HG03354 (cell line): ENCODE measurements around the gene SMIM17.

ENCODE experiments used
- ATAC-seq: cut with Tn5 transposase; IDR thresholded peaks from one replicate; pipeline ENCODE4 v1.9.1; 2021; ENCODE audit warnings: mild to moderate bottlenecking; ENCODE audit not compliant: unreplicated experiment, poor library complexity, severe bottlenecking

SMIM17 gene

GRCh38 chr19:56642711-56643459, at the start of gene SMIM17:
Gene SMIM17, plus strand, starts transcription at chr19:56643159. Its CDS starts 2,509 bp downstream, at chr19:56645668.
- ATAC-seq, result no peak

GRCh38 chr19:56594446-56594782, 48.5 kb upstream of the SMIM17 start:
- ATAC-seq, result no peak

DNA sequence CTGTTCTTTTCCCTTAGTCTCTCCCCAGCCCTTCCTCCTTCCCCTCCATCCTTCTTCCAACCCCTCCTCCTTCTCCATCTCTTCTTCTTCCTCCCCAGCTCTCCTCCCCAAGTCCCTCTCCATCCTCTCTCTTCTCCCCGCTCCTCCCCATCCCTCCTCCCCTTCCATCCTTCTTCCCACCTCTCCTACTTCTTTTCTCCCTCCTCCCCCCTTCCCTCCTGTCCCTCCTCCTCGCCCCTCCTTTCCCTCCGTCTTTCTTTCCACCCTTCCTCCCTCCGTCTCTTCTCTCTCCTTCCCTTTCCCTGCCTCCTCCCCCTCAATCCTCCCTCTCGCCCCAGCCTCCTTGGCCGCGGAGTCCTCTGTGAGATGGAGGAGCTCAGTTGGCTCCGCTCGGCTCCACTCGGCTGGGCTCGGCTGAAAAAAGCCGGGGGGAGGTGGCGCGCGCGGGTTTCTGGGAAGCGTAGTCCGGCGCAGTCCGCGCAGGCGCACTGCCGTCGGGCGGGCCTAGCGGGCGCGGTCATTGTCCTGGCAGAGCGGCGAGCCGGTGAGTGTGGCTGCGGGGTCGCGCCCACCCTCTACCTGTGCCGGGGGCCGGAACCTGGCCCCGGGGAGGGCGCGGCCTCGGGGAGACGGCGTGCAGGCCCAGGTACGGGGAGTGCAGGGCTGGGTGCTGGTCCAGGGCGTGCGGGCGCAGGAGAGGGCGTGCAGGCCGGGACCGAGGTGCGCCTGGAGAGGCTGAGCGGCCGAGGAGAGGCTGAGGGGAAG, 48.0 kb upstream of the SMIM17 start, which contains the start of gene ZNF71:
Gene ZNF71 (plus strand): TSS at position 520 of the 765 bp plus-strand sequence. CDS start 6,257 bp downstream, outside the sequence.
- ATAC-seq, result peak; percentile 96

DNA sequence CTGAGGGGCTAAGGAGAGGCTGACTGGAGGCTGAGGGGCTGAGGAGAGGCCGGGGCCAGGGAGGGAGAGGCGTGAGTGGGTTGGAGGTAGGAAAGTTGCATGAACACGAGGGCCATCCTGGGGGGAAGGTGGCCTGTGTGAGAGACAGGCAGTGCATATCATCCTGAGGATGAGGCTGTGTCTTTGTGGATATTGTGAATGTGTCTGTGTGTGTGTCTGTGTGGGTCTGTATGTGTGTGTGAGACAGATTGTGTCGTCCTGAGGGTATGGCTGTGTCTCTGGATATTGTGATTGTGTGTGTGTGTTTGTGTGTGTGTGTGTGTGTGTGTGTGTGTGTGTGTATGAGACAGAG, 47.4 kb upstream of the SMIM17 start:
- ATAC-seq, result peak; percentile 35

GRCh38 chr19:56596676-56597075, 46.3 kb upstream of the SMIM17 start:
- no peak for ATAC-seq

GRCh38 chr19:56597696-56598095, 45.3 kb upstream of the SMIM17 start:
- ATAC-seq, result no peak

DNA sequence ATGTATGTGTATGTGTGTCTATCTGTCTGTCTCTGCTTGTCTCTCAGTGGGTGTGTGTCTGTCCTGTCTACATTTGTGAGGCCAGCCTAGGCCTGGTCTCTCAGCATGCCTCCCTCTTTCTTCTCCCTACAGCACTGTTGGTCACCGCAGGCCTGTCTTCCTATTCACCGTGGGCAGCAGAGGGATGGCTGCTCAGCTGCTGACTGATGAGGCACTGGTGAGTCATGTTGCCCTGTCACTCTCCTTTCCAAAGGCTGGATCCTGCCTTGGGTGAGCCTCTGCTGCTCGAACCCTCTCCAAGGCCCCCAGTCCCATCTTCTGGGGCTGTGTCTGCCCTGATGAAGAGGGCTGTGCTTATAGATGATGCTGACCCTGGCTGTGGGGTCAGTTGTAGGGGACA, 41.6 kb upstream of the SMIM17 start:
- no peak for ATAC-seq

DNA sequence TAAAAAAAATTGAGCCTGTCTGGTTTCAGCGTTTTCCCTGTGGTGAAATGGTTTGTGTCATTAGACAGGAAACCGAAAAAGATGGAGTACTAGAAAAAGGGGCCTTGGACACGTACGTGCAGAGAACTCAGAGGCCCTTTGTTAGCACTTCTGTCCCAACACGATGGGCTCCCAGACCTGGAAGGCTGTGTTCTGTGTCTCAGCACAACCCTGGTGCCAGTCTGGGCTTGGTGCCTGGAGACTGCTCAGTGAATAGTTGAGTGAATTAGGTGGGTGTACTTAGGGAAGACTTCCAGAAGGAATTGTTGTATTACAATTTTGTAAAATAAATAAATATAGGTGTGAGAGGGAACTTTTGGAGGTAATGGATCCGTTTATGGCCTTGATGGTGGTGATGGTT, 39.1 kb upstream of the SMIM17 start:
- ATAC-seq, result no peak

GRCh38 chr19:56608274-56608964, 34.5 kb upstream of the SMIM17 start:
- ATAC-seq, result no peak

DNA sequence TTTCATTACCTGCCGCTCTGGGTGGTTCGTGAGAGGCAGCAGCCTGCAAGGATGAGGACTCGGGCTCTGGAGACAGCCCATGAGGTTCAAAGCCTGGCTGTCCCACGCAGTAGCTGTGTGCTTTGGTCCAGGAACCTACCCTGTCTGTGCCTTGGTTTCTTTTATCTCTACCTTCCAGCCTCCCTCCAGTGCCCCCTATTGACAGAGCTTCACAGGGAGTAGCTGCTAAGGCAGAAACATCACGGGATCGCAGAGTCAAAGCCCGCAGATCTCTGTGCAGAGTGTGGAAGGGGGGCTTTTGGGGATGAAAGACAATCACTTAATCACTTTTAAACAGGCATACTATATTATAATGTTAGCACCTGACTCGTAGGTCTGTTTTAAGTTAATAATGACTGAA, 31.7 kb upstream of the SMIM17 start:
- ATAC-seq, result no peak

GRCh38 chr19:56612737-56613136, 30.2 kb upstream of the SMIM17 start:
- ATAC-seq, result no peak

DNA sequence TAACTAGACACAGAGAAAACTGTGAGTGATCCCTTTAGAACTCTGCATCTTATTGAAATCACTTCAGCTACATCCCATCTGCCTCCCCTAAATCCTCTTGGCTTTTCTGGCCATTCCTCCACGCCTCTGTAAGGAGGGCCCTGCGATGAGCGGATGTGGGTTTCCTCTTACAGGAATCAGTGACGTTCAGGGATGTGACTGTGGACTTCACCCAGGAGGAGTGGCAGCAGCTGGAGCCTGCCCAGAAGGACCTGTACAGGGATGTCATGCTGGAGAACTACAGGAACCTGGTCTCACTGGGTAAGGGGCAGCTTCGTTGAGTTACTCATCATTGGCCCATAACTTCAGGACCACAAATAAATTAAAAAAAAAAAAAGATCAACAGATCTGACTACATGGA, 29.3 kb upstream of the SMIM17 start:
- ATAC-seq, result no peak

DNA sequence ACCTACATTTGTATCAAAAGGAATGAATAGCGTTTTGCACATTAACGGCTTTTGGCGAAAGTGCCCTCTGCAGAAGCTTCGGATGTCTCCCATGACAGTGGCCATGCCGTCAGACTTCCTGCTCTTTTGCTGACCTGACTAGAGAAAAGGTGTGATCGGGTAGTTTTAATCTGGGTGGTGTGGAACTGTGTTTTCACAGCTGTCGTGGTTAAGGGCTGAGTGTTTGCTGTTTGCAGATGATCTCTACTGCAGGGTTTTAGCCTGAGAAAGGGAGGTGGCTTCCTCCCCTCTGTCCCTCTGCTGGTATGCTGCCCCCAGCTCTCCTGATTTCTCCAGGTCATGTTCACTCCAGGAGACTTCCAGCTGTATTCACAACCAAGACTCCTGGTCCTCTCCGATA, 25.4 kb upstream of the SMIM17 start:
- ATAC-seq, result no peak

GRCh38 chr19:56619121-56619520, 23.8 kb upstream of the SMIM17 start:
- no peak for ATAC-seq

GRCh38 chr19:56622374-56622773, 20.6 kb upstream of the SMIM17 start:
- ATAC-seq, result no peak

DNA sequence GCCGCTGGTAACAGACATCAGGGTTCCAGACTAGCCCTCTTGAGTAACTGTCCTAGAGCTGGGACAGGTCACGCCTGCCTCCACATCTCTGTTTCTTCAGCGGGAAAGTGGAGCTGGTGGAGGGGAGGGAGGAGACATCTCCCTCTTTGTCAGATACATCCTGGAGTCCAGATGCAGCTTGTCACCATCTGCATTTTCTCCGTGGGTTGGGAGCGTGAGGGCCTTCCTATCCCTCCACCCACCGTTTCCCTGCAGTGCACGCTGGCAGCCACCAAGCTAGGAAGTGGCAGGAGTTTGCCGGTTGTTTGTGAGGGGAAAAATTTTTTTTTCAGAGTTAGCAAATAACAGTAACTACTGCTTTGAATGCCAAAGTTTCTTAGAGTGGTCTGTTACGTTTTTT, 20.0 kb upstream of the SMIM17 start:
- no peak for ATAC-seq

- no peak for ATAC-seq
These were observed 17.3 kb upstream of the SMIM17 start for GRCh38 chr19:56625708-56626107.

GRCh38 chr19:56633021-56633420, 9.9 kb upstream of the SMIM17 start:
- no peak for ATAC-seq

DNA sequence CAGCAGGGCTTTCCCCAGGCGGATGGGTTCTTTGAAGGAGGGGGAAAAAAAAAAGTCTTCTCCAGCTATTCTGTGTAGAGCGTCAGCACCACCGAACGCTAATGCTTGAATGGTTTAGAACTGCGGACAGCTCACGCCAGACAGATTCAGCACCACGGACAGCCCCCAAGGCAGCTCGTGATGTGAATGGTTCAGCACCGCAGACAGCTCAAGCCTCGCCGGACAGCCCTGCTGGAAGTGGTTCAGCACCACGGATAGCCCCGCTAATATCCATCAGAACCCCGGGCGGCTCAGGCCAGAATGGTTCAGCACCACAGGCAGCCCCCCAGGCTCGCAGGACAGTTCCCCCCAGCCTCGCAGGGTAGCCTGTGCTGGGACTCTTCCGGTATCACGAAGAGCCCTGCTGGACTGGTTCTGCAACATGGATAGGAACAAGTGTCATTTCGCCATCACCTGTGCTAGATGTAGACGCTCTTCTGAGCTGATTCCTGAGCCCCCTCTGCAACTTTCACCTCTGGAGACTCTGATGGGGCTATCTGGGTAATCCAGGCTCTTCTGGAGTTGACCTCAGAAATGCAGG, 4.9 kb upstream of the SMIM17 start:
- ATAC-seq, result no peak

DNA sequence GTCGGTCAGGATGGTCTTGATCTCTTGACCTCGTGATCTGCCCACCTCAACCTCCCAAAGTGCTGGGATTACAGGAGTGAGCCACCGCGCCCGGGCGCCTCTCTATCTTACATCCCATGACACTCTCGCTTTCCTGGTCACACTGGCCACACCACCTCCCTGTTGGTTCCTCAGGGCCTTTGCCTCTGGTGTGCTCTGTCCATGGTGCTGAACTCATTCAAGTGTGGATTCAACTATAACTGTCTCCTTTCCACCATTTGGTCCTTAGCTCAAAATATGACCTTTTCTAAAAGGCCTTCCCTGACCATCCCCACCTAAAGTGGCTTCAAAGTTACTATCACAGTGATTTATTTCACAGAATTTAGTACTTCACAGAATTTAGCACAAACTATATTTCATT, 3.7 kb upstream of the SMIM17 start:
- no peak for ATAC-seq
